ENCODE data around the gene CDH20. TPM values are rescaled to one million over a fixed set of nuclear protein-coding genes. Genes with fewer than 3 reads are reported as not detected.

CDH20 gene
- total RNA-seq, 4 donors from 2014 or later, result 0.83 to 5.5 (median 2.0) TPM

GRCh38 chr18:61551586-61551985, 218.4 kb downstream of the CDH20 start:
- no peak for TF ChIP-seq POLR2A (IDR thresholded peaks at IDR 0.05)
- TF ChIP-seq CTCF (IDR thresholded peaks at IDR 0.05), result peak in 5 of 6 experiments; percentile 41 to 87 (median 80)
- H3K27me3 ChIP-seq, result no peaks in the 10 kb centered on the region
- no peak overlapping the region for H3K4me3 ChIP-seq
- no peak overlapping the region for H3K27ac ChIP-seq
- no peaks in the 10 kb centered on the region for H3K9me3 ChIP-seq
- no peaks in the 10 kb centered on the region for H3K4me1 ChIP-seq
- H3K36me3 ChIP-seq, result no peaks in the 10 kb centered on the region
- DNase-seq, result peak in 1 of 3 donors; percentile 53

DNA sequence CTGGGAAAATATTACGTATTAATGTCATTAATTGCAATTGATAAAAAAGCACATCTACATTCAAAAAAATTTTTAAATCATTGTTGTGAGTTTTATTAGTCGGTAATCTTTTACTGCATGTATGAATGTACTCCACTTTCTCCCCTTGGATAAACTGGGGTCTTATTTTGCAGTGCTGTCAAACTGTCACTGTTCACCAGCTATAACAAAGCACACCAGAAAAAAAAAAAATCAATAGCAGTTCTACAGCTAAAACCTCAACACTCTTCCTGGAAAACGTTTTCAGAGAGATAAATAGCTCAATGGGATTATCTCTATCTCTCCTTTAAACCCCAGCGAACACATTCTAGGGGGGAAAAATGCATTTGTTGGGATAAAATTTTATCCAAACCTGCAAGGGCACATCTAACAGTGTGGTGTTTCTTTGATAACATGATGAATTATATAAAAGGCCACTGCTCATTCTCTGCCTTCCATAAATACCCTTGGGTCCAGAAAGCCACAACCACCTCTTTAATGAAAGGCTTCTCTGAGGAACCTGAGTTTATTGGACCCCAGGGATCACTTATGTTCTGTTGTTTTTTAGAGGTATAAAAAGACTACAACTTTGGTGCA, 219.9 kb downstream of the CDH20 start:
- no peak overlapping the region for H3K27ac ChIP-seq
- no peaks in the 10 kb centered on the region for H3K36me3 ChIP-seq
- TF ChIP-seq POLR2A (IDR thresholded peaks at IDR 0.05) (no peak), CTCF (IDR thresholded peaks at IDR 0.05) (no peak)
- H3K9me3 ChIP-seq, result no peaks in the 10 kb centered on the region
- H3K27me3 ChIP-seq, result no peaks in the 10 kb centered on the region
- H3K4me3 ChIP-seq, result no peak overlapping the region
- no peaks in the 10 kb centered on the region for H3K4me1 ChIP-seq
- no peak for DNase-seq

- H3K4me1 ChIP-seq, result no peaks in the 10 kb centered on the region
- H3K36me3 ChIP-seq, result no peaks in the 10 kb centered on the region
- no peak overlapping the region for H3K27ac ChIP-seq
- DNase-seq, result no peak
- TF ChIP-seq CTCF (IDR thresholded peaks at IDR 0.05) (no peak), POLR2A (IDR thresholded peaks at IDR 0.05) (no peak)
- no peaks in the 10 kb centered on the region for H3K27me3 ChIP-seq
- H3K9me3 ChIP-seq, result no peaks in the 10 kb centered on the region
- H3K4me3 ChIP-seq, result no peak overlapping the region
These were observed 221.0 kb downstream of the CDH20 start for GRCh38 chr18:61554117-61554776.

GRCh38 chr18:61554946-61555361, 221.7 kb downstream of the CDH20 start:
- H3K36me3 ChIP-seq, result no peaks in the 10 kb centered on the region
- no peaks in the 10 kb centered on the region for H3K27me3 ChIP-seq
- no peak overlapping the region for H3K4me3 ChIP-seq
- no peaks in the 10 kb centered on the region for H3K4me1 ChIP-seq
- no peaks in the 10 kb centered on the region for H3K9me3 ChIP-seq
- DNase-seq, result no peak
- no peak for TF ChIP-seq POLR2A (IDR thresholded peaks at IDR 0.05)
- no peak for TF ChIP-seq CTCF (IDR thresholded peaks at IDR 0.05)
- no peak overlapping the region for H3K27ac ChIP-seq

DNA sequence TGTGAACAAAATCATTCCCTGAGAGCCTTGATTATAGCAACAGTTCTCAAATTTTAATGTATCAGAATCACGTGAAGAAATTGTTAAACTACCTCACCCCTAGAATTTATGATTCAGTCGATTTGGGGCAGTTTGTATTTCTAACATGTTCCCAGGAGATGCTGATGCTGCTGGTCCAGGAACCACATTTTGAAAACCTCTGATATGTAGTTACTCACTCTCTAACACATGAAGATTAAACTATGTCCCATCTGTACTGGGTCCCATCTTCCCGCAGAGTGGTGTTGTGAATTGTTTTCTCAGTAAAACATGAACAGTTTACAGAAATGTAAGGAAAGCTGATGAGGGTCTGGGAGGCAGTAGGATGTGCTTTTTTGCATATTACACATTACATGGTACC, 223.1 kb downstream of the CDH20 start:
- TF ChIP-seq POLR2A (IDR thresholded peaks at IDR 0.05) (no peak), CTCF (IDR thresholded peaks at IDR 0.05) (no peak)

More for the DNA sequence above, 223.1 kb downstream of the CDH20 start:
- no peak for DNase-seq
- Histone ChIP-seq H3K4me3 (no peak overlapping the region), H3K27me3 (no peaks in the 10 kb centered on the region), H3K4me1 (no peaks in the 10 kb centered on the region), H3K9me3 (no peaks in the 10 kb centered on the region), H3K27ac (no peak overlapping the region), H3K36me3 (no peaks in the 10 kb centered on the region)

Measured in Peyer's patch (tissue), 4 donors.